GM12878 (cell line): Measurements from ENCODE around the gene NKIRAS2. TPM values are rescaled to one million over a fixed set of nuclear protein-coding genes. Genes with fewer than 3 reads are reported as not detected.

ENCODE experiments used
- FOS ChIP-seq: IDR thresholded peaks from 3 replicates; pipeline ENCODE4 v1.6.1; 2011; ENCODE audit warnings: borderline replicate concordance; ENCODE audit not compliant: insufficient read length; ENCODE audit errors: extremely low read depth
- MTA2 ChIP-seq: fragments of 450-650 bp; IDR thresholded peaks from 2 replicates; pipeline ENCODE4 v1.6.1; 2016; ENCODE audit warnings: low read depth, mild to moderate bottlenecking, moderate library complexity
- TAF1 ChIP-seq: IDR thresholded peaks from 2 replicates; pipeline ENCODE4 v1.6.1; 2011; ENCODE audit warnings: mild to moderate bottlenecking, low read depth, low read length, borderline replicate concordance
- polyA plus RNA-seq, 11 experiments: library from polyadenylated mRNA; depleted of rRNA in 4 of 11; unstranded in 6 of 11; stranded (reverse) in 5 of 11; fragments of >200 nt; fragmentation: Nextera tagmentation in 4 of 11; fragmentation: Illumina TruSeq in 1 of 11; extraction: Ambion mirVana in 4 of 11; extraction: Trizol in 1 of 11; gene quantifications; 1 replicate in 1 of 11; 2 replicates in 10 of 11; pipeline versions ENCODE4 v1.2.1 to v1.2.3, GENCODE V29; 2011 to 2016; ENCODE audit warnings: inconsistent platforms in 2 of 11, missing spikeins in 2 of 11, low read depth in 1 of 11
- total RNA-seq, 4 experiments: library from RNA; depleted of rRNA in 3 of 4; stranded (reverse); fragments of >200 nt in 3 of 4; fragmentation: Illumina TruSeq in 1 of 4; extraction: Trizol in 1 of 4; gene quantifications; 2 replicates each; pipeline versions ENCODE4 v1.2.1 to v1.2.3, GENCODE V29; 2013 to 2021
- TF ChIP-seq, protein P1 (sequence below): fragments of 450-650 bp; IDR thresholded peaks from 2 replicates; pipeline ENCODE4 v1.6.1; 2016; ENCODE audit warnings: mild to moderate bottlenecking, moderate library complexity, borderline replicate concordance
- TF ChIP-seq, protein P2 (sequence below): fragments of 450-650 bp; conservative IDR thresholded peaks from 2 replicates; pipeline ENCODE4 v1.6.1; 2017; ENCODE audit warnings: mild to moderate bottlenecking, moderate library complexity

The NKIRAS2 gene
- total and polyA plus RNA-seq, 10 of the 15 experiments (the other 5 are each of a cell fraction or from before 2014, with no cell fraction given) = 6.4 to 49.7 (median 27.2) TPM

DNA sequence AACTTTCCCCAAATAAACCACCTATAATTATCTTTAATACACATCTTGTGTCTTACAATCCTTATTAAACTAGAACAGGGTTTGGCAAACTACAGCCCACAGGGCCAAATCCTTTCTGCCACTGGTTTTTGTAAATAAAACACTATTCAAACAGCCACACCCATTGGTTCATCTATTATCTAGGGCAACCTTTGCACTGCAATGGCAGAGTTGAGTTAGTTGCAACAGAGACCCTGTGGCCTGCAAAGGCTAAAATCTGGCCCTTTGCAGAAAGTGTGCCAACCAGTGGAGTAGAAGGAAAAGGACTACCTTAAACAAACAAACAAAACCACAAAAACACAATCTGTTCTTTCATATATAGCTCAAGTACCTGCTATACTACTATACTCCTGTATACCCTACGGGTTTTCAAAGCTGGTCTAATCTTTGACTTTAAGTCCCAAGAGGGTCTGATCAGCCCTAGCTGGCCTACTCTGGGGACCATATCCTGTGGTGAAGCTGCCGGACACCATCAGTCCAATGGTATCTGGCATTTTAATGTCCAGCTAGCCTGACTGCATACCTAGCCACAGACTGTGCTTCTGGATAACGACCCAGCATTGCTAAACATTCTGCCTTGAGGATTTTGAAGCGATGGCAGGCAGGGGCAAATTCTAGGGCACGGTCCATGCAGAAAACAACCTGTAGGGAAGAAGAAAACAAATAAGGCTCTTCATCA lies 30.0 kb upstream of the NKIRAS2 start (continued):
- TF ChIP-seq, protein P1, sequence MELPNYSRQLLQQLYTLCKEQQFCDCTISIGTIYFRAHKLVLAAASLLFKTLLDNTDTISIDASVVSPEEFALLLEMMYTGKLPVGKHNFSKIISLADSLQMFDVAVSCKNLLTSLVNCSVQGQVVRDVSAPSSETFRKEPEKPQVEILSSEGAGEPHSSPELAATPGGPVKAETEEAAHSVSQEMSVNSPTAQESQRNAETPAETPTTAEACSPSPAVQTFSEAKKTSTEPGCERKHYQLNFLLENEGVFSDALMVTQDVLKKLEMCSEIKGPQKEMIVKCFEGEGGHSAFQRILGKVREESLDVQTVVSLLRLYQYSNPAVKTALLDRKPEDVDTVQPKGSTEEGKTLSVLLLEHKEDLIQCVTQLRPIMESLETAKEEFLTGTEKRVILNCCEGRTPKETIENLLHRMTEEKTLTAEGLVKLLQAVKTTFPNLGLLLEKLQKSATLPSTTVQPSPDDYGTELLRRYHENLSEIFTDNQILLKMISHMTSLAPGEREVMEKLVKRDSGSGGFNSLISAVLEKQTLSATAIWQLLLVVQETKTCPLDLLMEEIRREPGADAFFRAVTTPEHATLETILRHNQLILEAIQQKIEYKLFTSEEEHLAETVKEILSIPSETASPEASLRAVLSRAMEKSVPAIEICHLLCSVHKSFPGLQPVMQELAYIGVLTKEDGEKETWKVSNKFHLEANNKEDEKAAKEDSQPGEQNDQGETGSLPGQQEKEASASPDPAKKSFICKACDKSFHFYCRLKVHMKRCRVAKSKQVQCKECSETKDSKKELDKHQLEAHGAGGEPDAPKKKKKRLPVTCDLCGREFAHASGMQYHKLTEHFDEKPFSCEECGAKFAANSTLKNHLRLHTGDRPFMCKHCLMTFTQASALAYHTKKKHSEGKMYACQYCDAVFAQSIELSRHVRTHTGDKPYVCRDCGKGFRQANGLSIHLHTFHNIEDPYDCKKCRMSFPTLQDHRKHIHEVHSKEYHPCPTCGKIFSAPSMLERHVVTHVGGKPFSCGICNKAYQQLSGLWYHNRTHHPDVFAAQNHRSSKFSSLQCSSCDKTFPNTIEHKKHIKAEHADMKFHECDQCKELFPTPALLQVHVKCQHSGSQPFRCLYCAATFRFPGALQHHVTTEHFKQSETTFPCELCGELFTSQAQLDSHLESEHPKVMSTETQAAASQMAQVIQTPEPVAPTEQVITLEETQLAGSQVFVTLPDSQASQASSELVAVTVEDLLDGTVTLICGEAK = no peak
- TF ChIP-seq, protein P2, sequence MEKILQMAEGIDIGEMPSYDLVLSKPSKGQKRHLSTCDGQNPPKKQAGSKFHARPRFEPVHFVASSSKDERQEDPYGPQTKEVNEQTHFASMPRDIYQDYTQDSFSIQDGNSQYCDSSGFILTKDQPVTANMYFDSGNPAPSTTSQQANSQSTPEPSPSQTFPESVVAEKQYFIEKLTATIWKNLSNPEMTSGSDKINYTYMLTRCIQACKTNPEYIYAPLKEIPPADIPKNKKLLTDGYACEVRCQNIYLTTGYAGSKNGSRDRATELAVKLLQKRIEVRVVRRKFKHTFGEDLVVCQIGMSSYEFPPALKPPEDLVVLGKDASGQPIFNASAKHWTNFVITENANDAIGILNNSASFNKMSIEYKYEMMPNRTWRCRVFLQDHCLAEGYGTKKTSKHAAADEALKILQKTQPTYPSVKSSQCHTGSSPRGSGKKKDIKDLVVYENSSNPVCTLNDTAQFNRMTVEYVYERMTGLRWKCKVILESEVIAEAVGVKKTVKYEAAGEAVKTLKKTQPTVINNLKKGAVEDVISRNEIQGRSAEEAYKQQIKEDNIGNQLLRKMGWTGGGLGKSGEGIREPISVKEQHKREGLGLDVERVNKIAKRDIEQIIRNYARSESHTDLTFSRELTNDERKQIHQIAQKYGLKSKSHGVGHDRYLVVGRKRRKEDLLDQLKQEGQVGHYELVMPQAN = no peak
- TF ChIP-seq MTA2 (no peak), TAF1 (no peak), FOS (no peak)
